B cell (primary cell): ENCODE results near the gene CSTF1. TPM values are rescaled to one million over a fixed set of nuclear protein-coding genes. Genes with fewer than 3 reads are reported as not detected.

ENCODE experiments used
- ATAC-seq: fragments of 200-7000 bp; cut with Tn5 transposase; one replicate; pipeline ENCODE4 v1.10.0; 2021; ENCODE audit warnings: low read depth, mild to moderate bottlenecking, moderate number of reproducible peaks, moderate library complexity
- CTCF ChIA-PET: fragments of 350-600 bp; sonication (Branson Sonifier 250); formaldehyde crosslinking; loops from one replicate; lab custom pipeline; 2021; ENCODE audit warnings: antibody characterized with exemption, inconsistent platforms; lab: Charles Lee
- POLR2A ChIA-PET: fragments of 350-600 bp; sonication (Branson Sonifier 250); formaldehyde crosslinking; loops from one replicate; lab custom pipeline; 2021; ENCODE audit warnings: antibody characterized with exemption; lab: Charles Lee
- DNase-seq: peaks from one replicate; pipeline ENCODE4 v3.0.0; 2013
- H2AFZ ChIP-seq: 2 replicates; pipeline ENCODE4 v1.6.1; 2012; ENCODE audit warnings: mild to moderate bottlenecking, low read depth, low read length; ENCODE audit not compliant: insufficient read depth, poor library complexity, severe bottlenecking
- H3K27ac ChIP-seq, 2 donors: 1 replicate in 1 of 2; 2 replicates in 1 of 2; pipeline ENCODE4 v1.5.1; 2012 to 2013; ENCODE audit warnings: low read length in 2 of 2, mild to moderate bottlenecking in 2 of 2, moderate library complexity in 1 of 2
- H3K27me3 ChIP-seq, 4 experiments: fragments of 200-600 bp in 1 of 4; sonication (generic) in 1 of 4; replicated peaks in 1 of 4; 1 replicate in 2 of 4; 2 replicates in 2 of 4; pipeline versions ENCODE4 v1.6.1 to v1.7.0; 2013 to 2016; ENCODE audit warnings: low read length in 3 of 4, mild to moderate bottlenecking in 2 of 4, mixed read lengths in 1 of 4, moderate library complexity in 1 of 4; ENCODE audit not compliant: insufficient read depth in 4 of 4, control insufficient read depth in 3 of 4; ENCODE audit errors: control extremely low read depth in 1 of 4
- H3K36me3 ChIP-seq, 2 experiments: replicated peaks in 1 of 2; 1 replicate in 1 of 2; 2 replicates in 1 of 2; pipeline versions ENCODE4 v1.6.1 to v1.7.1; 2013; ENCODE audit warnings: low read length in 1 of 2; ENCODE audit not compliant: insufficient read depth in 2 of 2, control insufficient read depth in 1 of 2; ENCODE audit errors: control extremely low read depth in 1 of 2, extremely low read depth in 1 of 2
- H3K4me1 ChIP-seq, 2 donors: fragments of 200-600 bp in 1 of 2; sonication (generic) in 1 of 2; 1 replicate in 1 of 2; 2 replicates in 1 of 2; pipeline versions ENCODE4 v1.5.1 to v1.6.1; 2013 to 2017; ENCODE audit warnings: low read length in 2 of 2; ENCODE audit not compliant: control insufficient read depth in 2 of 2, insufficient read depth in 2 of 2
- H3K4me2 ChIP-seq: replicated peaks from 2 replicates; pipeline ENCODE3; 2012; ENCODE audit warnings: mild to moderate bottlenecking, low read depth, low read length; ENCODE audit not compliant: poor library complexity, severe bottlenecking
- H3K4me3 ChIP-seq, 5 experiments: fragments of 200-600 bp in 1 of 5; sonication (generic) in 1 of 5; 1 replicate in 3 of 5; 2 replicates in 2 of 5; pipeline versions ENCODE4 v1.5.1 to v1.7.0; 2011 to 2016; ENCODE audit warnings: low read length in 4 of 5, mild to moderate bottlenecking in 4 of 5, low read depth in 2 of 5, control low read depth in 1 of 5, moderate library complexity in 1 of 5; ENCODE audit not compliant: insufficient read depth in 1 of 5; ENCODE audit errors: control extremely low read depth in 1 of 5, extremely low read depth in 1 of 5
- H3K79me2 ChIP-seq: fragments of 200-600 bp; sonication (generic); one replicate; pipeline ENCODE4 v1.6.0; 2016; ENCODE audit warnings: low read length; ENCODE audit not compliant: control insufficient read depth, insufficient read depth
- H3K9ac ChIP-seq: fragments of 200-600 bp; sonication (generic); 2 replicates; pipeline ENCODE4 v1.6.1; 2017; ENCODE audit warnings: mild to moderate bottlenecking, low read length, moderate library complexity
- H3K9me3 ChIP-seq, 3 donors: one replicate each; pipeline versions ENCODE4 v1.6.1 to v1.7.1; 2013; ENCODE audit warnings: low read length in 2 of 3; ENCODE audit not compliant: control insufficient read depth in 2 of 3, insufficient read depth in 1 of 3; ENCODE audit errors: control extremely low read depth in 1 of 3
- H4K20me1 ChIP-seq: 2 replicates; pipeline ENCODE4 v1.6.0; 2012; ENCODE audit warnings: mild to moderate bottlenecking, low read length; ENCODE audit not compliant: insufficient read depth, control insufficient read depth, poor library complexity, severe bottlenecking
- H3K27ac Mint-ChIP-seq: one replicate; pipeline ENCODE4 v1.8.0; 2021; ENCODE audit warnings: mixed read lengths
- H3K27me3 Mint-ChIP-seq: one replicate; pipeline ENCODE4 v1.8.0; 2021; ENCODE audit warnings: mixed read lengths
- H3K4me1 Mint-ChIP-seq: one replicate; pipeline ENCODE4 v1.8.0; 2021; ENCODE audit warnings: mixed read lengths
- H3K4me3 Mint-ChIP-seq: one replicate; pipeline ENCODE4 v1.8.0; 2021; ENCODE audit warnings: mixed read lengths
- H3K9me3 Mint-ChIP-seq: one replicate; pipeline ENCODE4 v1.8.0; 2022; ENCODE audit warnings: mixed read lengths; ENCODE audit not compliant: insufficient read depth
- CTCF ChIP-seq: fragments of 200-600 bp; IDR thresholded peaks from one replicate; pipeline ENCODE4 v1.8.0; 2022; ENCODE audit warnings: antibody characterized with exemption, mild to moderate bottlenecking
- EZH2 ChIP-seq: IDR thresholded peaks from 2 replicates; pipeline ENCODE4 v1.6.1; 2012; ENCODE audit warnings: borderline replicate concordance, low read depth, mild to moderate bottlenecking, moderate library complexity, low read length; ENCODE audit not compliant: insufficient read depth, poor library complexity, severe bottlenecking
- WGBS: methylation state at CpG from one replicate; pipeline ENCODE4 v1.1.5; 2013; ENCODE audit warnings: missing lambda C conversion rate; ENCODE audit not compliant: insufficient coverage; 5-methylcytosine and 5-hydroxymethylcytosine counted together
- intact Hi-C: fragments of 100-400 bp; cut with micrococcal nuclease; formaldehyde crosslinking; loops from one replicate; pipeline ENCODE4 v1.10.0; 2022
- polyA plus RNA-seq: library from polyadenylated mRNA; depleted of rRNA; stranded (reverse); fragments of >200 nt; gene quantifications from 2 replicates; pipeline ENCODE4 v1.2.3, GENCODE V29; 2012
- total RNA-seq, 2 donors: library from RNA; stranded (reverse); fragments of 120-200 nt in 1 of 2; gene quantifications; 1 replicate in 1 of 2; 2 replicates in 1 of 2; pipeline versions ENCODE4 v1.2.3 to v1.2.4, GENCODE V29; 2013 to 2022

The CSTF1 gene
- total and polyA plus RNA-seq, 2 donors (not counting 1 experiment from before 2014, with no cell fraction given), result 18.3 to 33.8 TPM

- CTCF ChIA-PET, result no interaction called here
- no peaks in the 10 kb centered on the region for H3K36me3 ChIP-seq
- Mint-ChIP-seq H3K27me3 (peaks cover 9% of the 10 kb centered on the region), H3K4me1 (peaks cover 27% of the 10 kb centered on the region), H3K4me3 (peak overlapping the region; percentile 73), H3K9me3 (no peaks in the 10 kb centered on the region), H3K27ac (peak overlapping the region; percentile 34)
- no peak overlapping the region for H3K4me3 ChIP-seq
- H3K27me3 ChIP-seq, result peaks cover 0 to 13% (median 3%) of the 10 kb centered on the region in 4 experiments
- no peaks in the 10 kb centered on the region for H3K9me3 ChIP-seq
- H2AFZ ChIP-seq, result no peak overlapping the region
- 86% methylated on average over 7 of the region's 8 CpGs for WGBS
- H4K20me1 ChIP-seq, result no peaks in the 10 kb centered on the region
- DNase-seq (no peak), ATAC-seq (no peak)
- intact Hi-C loops, result no loop called here
- H3K4me1 ChIP-seq, result peaks cover 13 to 22% of the 10 kb centered on the region in 2 donors
- TF ChIP-seq EZH2, result no peak
- no peak for TF ChIP-seq CTCF
- H3K9ac ChIP-seq, result no peak overlapping the region
- H3K27ac ChIP-seq, result no peak overlapping the region
- H3K79me2 ChIP-seq, result no peaks in the 10 kb centered on the region
- POLR2A ChIA-PET, result no interaction called here
- no peak overlapping the region for H3K4me2 ChIP-seq
These were observed 36.4 kb downstream of the CSTF1 start for GRCh38 chr20:56428881-56429280.

- no peaks in the 10 kb centered on the region for H4K20me1 ChIP-seq
- no peaks in the 10 kb centered on the region for H3K79me2 ChIP-seq
- Mint-ChIP-seq H3K27ac (peak overlapping the region; percentile 53), H3K27me3 (peaks cover 9% of the 10 kb centered on the region), H3K4me1 (peaks cover 27% of the 10 kb centered on the region), H3K4me3 (peak overlapping the region; percentile 73), H3K9me3 (no peaks in the 10 kb centered on the region)
- DNase-seq (peak; percentile 21), ATAC-seq (no peak)
- POLR2A ChIA-PET, result no interaction called here
- H3K4me1 ChIP-seq, result peaks cover 13 to 22% of the 10 kb centered on the region in 2 donors
- peaks cover 0 to 13% (median 3%) of the 10 kb centered on the region in 4 experiments for H3K27me3 ChIP-seq
- H2AFZ ChIP-seq, result peak overlapping the region; percentile 56
- H3K36me3 ChIP-seq, result no peaks in the 10 kb centered on the region
- intact Hi-C loops, result no loop called here
- no peak overlapping the region for H3K27ac ChIP-seq
- peak overlapping the region in 4 of 5 experiments; percentile 7 to 39 (median 34) for H3K4me3 ChIP-seq
- TF ChIP-seq EZH2 (no peak), CTCF (no peak)
- 67% methylated on average over 6 of the region's 6 CpGs for WGBS
- H3K4me2 ChIP-seq, result peak overlapping the region; percentile 64
- peak overlapping the region; percentile 19 for H3K9ac ChIP-seq
- CTCF ChIA-PET, result no interaction called here
- no peaks in the 10 kb centered on the region for H3K9me3 ChIP-seq
These were observed 37.1 kb downstream of the CSTF1 start for GRCh38 chr20:56429502-56429901.
